HEK293T (cell line): Measurements from ENCODE around the gene ZFPM1.

Experiments used
- BHLHE40 ChIP-seq: fragments of 450-650 bp; IDR thresholded peaks from 2 replicates; pipeline ENCODE4 v1.6.1; 2016; ENCODE audit warnings: mild to moderate bottlenecking, moderate library complexity, borderline replicate concordance
- ELF4 ChIP-seq: fragments of 450-650 bp; IDR thresholded peaks from 2 replicates; pipeline ENCODE4 v1.6.1; 2017; ENCODE audit warnings: antibody characterized with exemption
- FOXA1 ChIP-seq: fragments of 450-650 bp; IDR thresholded peaks from 2 replicates; pipeline ENCODE4 v1.6.1; 2016; ENCODE audit warnings: mild to moderate bottlenecking
- FOXK2 ChIP-seq: fragments of 450-650 bp; IDR thresholded peaks from 2 replicates; pipeline ENCODE4 v1.6.1; 2016; ENCODE audit warnings: mild to moderate bottlenecking
- FOXM1 ChIP-seq: fragments of 450-650 bp; IDR thresholded peaks from 2 replicates; pipeline ENCODE4 v1.6.1; 2017; ENCODE audit warnings: mild to moderate bottlenecking, borderline replicate concordance
- L3MBTL2 ChIP-seq: fragments of 450-650 bp; conservative IDR thresholded peaks from 2 replicates; pipeline ENCODE4 v1.6.1; 2016; ENCODE audit warnings: mild to moderate bottlenecking
- SUZ12 ChIP-seq: fragments of 450-650 bp; IDR thresholded peaks from 2 replicates; pipeline ENCODE4 v1.6.1; 2016; ENCODE audit warnings: mild to moderate bottlenecking
- TARDBP ChIP-seq: fragments of 450-650 bp; IDR thresholded peaks from 2 replicates; pipeline ENCODE4 v1.6.1; 2016
- TF ChIP-seq, protein P1 (sequence below): fragments of 450-650 bp; IDR thresholded peaks from 2 replicates; pipeline ENCODE4 v1.6.1; 2016

DNA sequence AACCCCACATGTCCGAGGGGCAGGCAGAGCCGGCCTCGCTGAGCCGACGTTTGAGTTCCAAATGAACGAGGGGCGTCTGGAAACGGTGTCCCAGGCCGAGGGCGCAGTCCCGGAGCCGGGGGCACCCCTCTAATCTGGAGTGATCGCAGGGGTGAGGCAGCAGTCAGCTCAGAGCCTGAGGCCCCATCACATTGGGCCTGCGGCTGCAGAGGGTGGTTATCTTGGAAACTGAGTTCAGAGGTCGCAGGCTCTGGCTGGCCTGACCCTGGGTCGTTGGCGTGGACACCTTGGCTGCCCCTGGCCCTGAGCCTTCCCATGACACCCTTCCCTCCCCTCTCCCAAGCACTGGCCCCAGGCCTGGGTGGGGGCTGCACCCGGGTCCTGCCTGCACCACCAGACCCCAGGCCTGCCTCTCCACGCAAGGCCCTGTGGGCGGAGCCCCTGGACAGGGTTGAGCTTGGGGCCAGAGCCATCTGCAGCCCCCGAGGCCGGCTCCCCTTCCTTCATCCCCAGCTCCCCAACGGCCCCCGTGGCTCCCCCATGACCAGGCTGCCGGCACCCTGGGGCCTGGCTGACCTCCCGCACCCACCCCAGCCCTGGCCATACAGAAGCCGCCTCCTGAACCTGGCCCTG is 45.6 kb downstream of the ZFPM1 start:
- TF ChIP-seq FOXA1, result no peak
- TF ChIP-seq FOXK2, result no peak
- TF ChIP-seq BHLHE40, result no peak
- no peak for TF ChIP-seq ELF4
- no peak for TF ChIP-seq TARDBP
- TF ChIP-seq, protein P1, sequence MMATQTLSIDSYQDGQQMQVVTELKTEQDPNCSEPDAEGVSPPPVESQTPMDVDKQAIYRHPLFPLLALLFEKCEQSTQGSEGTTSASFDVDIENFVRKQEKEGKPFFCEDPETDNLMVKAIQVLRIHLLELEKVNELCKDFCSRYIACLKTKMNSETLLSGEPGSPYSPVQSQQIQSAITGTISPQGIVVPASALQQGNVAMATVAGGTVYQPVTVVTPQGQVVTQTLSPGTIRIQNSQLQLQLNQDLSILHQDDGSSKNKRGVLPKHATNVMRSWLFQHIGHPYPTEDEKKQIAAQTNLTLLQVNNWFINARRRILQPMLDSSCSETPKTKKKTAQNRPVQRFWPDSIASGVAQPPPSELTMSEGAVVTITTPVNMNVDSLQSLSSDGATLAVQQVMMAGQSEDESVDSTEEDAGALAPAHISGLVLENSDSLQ, result no peak
- no peak for TF ChIP-seq FOXM1
- no peak for TF ChIP-seq L3MBTL2
- TF ChIP-seq SUZ12, result no peak
